WI38 (cell line): ENCODE measurements around the gene RETNLB.

Source experiments
- H3K4me3 ChIP-seq: 2 replicates; pipeline ENCODE4 v1.5.1; 2011; ENCODE audit warnings: low read depth, mild to moderate bottlenecking, control low read depth, low read length
- TF ChIP-seq, protein P1 (sequence below): IDR thresholded peaks from 2 replicates; pipeline ENCODE4 v1.5.1; 2012; ENCODE audit warnings: low read depth, mild to moderate bottlenecking, control low read depth, low read length

The RETNLB gene, protein sequence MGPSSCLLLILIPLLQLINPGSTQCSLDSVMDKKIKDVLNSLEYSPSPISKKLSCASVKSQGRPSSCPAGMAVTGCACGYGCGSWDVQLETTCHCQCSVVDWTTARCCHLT

DNA sequence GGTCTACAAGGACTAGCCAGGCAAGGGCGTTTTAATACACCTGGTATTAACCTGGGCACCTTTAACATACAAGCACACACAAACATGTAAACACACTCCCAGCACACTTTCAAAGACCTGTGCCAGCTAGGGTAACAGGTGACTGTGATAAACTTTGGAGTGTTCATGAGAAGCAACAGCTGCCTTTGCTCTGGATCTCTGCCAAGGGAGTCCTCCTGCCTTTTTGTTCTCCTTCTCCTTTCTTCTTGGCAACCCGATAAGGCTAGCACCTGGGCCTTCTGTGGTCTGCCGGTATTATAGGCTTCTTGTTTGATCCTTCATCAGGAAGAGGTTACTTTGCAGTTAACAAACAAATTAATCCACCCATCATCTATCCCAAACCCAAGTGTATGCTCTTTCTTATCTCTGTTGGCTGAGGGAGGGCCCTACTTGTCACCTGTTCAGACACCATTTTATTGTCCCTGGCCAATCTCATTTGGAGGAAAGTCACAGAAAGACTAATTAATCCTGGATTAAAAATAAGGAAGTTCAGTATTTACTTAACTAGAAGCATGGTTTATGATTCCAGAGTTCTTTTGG, at the start of gene RETNLB:
Gene RETNLB (minus strand): TSS at position 7 of the 579 bp plus-strand sequence. CDS start 225 bp downstream, outside the sequence.
- TF ChIP-seq, protein P1, sequence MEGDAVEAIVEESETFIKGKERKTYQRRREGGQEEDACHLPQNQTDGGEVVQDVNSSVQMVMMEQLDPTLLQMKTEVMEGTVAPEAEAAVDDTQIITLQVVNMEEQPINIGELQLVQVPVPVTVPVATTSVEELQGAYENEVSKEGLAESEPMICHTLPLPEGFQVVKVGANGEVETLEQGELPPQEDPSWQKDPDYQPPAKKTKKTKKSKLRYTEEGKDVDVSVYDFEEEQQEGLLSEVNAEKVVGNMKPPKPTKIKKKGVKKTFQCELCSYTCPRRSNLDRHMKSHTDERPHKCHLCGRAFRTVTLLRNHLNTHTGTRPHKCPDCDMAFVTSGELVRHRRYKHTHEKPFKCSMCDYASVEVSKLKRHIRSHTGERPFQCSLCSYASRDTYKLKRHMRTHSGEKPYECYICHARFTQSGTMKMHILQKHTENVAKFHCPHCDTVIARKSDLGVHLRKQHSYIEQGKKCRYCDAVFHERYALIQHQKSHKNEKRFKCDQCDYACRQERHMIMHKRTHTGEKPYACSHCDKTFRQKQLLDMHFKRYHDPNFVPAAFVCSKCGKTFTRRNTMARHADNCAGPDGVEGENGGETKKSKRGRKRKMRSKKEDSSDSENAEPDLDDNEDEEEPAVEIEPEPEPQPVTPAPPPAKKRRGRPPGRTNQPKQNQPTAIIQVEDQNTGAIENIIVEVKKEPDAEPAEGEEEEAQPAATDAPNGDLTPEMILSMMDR, result no peak
- no peak within 1 kb of the TSS for H3K4me3 ChIP-seq

DNA sequence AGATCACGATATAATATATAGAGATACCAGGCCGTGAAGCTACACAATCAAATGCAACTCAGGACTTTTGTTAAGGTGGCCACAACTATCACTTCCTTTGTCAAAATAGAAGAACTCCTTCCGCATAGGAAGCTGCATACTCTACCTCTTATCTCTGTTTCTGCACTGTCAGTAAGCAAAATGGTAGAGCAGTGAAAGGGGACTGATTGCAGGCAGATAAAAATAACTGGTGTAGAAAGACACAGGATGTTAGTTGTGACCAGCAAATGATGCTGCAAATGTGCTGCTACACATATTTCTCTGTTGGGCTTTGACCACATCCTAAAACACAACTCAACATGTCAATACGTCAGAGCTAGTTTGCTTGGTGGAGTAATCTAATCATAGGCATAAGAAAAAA, 49.1 kb upstream of the RETNLB start:
- no peak overlapping the region for H3K4me3 ChIP-seq

DNA sequence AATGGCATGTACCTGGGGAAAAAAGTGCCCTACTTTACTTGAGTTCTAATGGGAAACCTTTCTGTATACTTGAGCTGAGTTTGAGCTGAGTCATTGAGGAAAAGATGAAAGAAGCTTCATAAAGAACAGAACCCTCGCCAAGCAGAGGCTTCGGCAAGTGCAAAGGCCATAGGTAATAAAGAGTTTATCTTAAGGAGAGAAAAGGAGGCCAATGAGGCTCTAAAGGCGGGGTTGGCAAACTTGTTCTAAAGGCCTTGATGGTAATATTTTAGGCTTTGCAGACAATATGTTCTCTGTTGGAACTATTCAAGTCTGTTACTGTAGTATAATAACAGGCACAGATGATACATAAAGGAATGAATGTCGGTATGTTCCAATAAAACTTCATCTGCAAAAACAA, 47.8 kb upstream of the RETNLB start:
- TF ChIP-seq, protein P1, result no peak
- no peak overlapping the region for H3K4me3 ChIP-seq

More for the DNA sequence above, 49.1 kb upstream of the RETNLB start:
- TF ChIP-seq, protein P1, result no peak

DNA sequence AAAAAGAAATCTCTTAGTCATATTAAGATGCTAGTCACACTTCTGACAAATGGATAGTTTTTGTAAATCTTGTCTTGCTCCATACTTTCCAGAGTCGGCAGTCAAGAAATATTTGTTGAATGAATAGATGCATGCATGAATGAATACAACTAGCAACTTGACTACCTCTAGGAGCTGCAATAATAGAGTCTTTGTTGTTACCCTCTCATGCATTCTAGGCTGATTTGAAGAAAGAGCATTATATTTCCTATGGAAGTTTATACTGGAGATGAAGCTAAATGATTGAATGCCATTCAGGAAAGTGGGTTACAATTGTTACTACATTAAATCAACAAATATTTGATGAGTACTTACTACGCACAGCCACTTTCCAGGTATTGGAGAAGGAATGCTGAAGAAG, 47.2 kb upstream of the RETNLB start:
- no peak overlapping the region for H3K4me3 ChIP-seq
- TF ChIP-seq, protein P1, result no peak

DNA sequence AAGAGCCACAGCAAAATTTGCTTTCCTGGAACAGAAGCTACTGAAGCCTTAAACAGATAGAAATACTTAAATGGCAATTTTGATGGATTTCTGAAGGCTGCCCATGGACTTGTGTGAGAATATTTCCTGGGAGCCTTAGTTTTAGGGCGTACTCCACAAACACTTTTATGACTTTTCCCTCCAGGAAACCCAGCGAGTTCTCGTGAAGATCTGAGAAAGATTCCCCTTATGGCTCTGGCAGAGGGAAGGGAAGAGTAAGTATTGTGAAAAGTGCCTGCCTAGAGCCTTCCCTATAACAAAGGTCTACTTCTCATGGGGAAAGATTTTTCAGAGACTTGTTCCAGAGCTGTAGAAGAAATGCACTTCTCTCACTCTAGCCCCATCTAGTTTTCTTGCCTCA, 34.3 kb upstream of the RETNLB start:
- H3K4me3 ChIP-seq, result no peak overlapping the region
- TF ChIP-seq, protein P1, result no peak

DNA sequence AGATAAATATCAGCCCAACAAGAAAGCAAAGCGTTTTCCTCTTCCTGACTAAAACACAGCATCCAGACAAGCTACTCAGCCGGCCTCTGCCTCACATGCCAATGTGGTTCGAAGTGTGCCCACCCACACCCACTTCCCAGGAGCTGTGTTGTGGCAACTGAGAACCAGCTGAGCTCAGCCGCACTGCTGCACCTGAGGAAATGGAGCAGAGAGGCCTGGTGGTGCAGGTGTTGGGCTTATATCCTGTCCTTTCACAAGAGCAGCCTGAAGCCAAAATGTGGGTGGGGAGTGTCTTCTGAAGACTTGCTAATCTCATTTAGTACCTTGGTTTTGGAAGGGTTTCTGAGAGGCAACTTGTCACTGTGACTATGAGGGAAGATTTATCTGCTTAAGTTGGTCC, 23.0 kb upstream of the RETNLB start:
- H3K4me3 ChIP-seq, result no peak overlapping the region
- TF ChIP-seq, protein P1, result no peak

DNA sequence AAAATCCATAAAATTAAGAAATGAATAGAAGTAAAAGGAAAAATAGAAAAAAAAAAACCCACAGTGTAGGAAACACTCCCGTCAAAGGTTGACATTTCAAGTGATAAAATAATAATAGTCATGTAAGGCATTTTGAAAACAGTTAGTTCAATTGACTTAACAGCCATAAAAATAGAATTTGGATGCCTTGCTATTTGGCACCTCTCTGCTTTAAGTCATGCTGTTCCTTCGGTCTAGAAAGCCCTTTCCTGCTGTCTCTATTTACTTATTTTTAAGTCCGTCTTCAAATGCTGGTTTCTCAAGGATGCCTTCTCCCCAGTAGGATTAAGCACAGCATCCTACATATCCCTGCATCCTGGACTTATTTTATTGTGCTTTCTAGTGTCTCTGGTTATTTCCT, 22.3 kb upstream of the RETNLB start:
- TF ChIP-seq, protein P1, result no peak
- H3K4me3 ChIP-seq, result no peak overlapping the region
